Hepatocyte (in vitro differentiated cells): ENCODE results near the gene CLTB. TPM values are rescaled to one million over a fixed set of nuclear protein-coding genes. Genes with fewer than 3 reads are reported as not detected.

ENCODE experiments used
- DNase-seq: peaks from one replicate; pipeline ENCODE4 v3.0.0-alpha.2; 2016; ENCODE audit warnings: low spot score
- H2AFZ ChIP-seq: fragments of 200-600 bp; sonication (generic); 2 replicates; pipeline ENCODE4 v1.6.0; 2016; ENCODE audit warnings: antibody characterized with exemption, mild to moderate bottlenecking
- H3K27ac ChIP-seq: fragments of 200-600 bp; sonication (generic); 2 replicates; pipeline ENCODE4 v1.5.1; 2016; ENCODE audit warnings: mild to moderate bottlenecking
- H3K27me3 ChIP-seq: fragments of 200-600 bp; sonication (generic); 2 replicates; pipeline ENCODE4 v1.6.1; 2016
- H3K36me3 ChIP-seq: fragments of 200-600 bp; sonication (generic); replicated peaks from 2 replicates; pipeline ENCODE4 v1.5.1; 2016; ENCODE audit warnings: low read depth; ENCODE audit not compliant: insufficient read depth
- H3K4me1 ChIP-seq: fragments of 200-600 bp; sonication (generic); 2 replicates; pipeline ENCODE4 v1.5.1; 2016; ENCODE audit warnings: mild to moderate bottlenecking, moderate library complexity; ENCODE audit not compliant: insufficient read depth
- H3K4me2 ChIP-seq: fragments of 200-600 bp; sonication (generic); 2 replicates; pipeline ENCODE4 v1.6.0; 2016
- H3K4me3 ChIP-seq: fragments of 200-600 bp; sonication (generic); 2 replicates; pipeline ENCODE4 v1.5.1; 2016; ENCODE audit warnings: mild to moderate bottlenecking
- H3K79me2 ChIP-seq: fragments of 200-600 bp; sonication (generic); 2 replicates; pipeline ENCODE4 v1.6.0; 2017; ENCODE audit warnings: mild to moderate bottlenecking
- H3K9me2 ChIP-seq: fragments of 200-600 bp; sonication (generic); replicated peaks from 2 replicates; pipeline ENCODE4 v1.6.0; 2017; ENCODE audit warnings: mild to moderate bottlenecking; ENCODE audit not compliant: insufficient read depth
- H3K9me3 ChIP-seq: fragments of 200-600 bp; sonication (generic); 2 replicates; pipeline ENCODE4 v1.5.1; 2016; ENCODE audit warnings: low read depth, mild to moderate bottlenecking
- H4K20me1 ChIP-seq: fragments of 200-600 bp; sonication (generic); 2 replicates; pipeline ENCODE4 v1.6.0; 2016; ENCODE audit warnings: mild to moderate bottlenecking; ENCODE audit not compliant: insufficient read depth, poor library complexity, severe bottlenecking
- CTCF ChIP-seq: fragments of 200-600 bp; sonication (generic); IDR thresholded peaks from 2 replicates; pipeline ENCODE4 v1.5.1; 2016; ENCODE audit warnings: antibody characterized with exemption, mild to moderate bottlenecking; ENCODE audit not compliant: poor library complexity
- EZH2 ChIP-seq: fragments of 200-600 bp; sonication (generic); IDR thresholded peaks from 2 replicates; pipeline ENCODE4 v1.6.1; 2016; ENCODE audit warnings: antibody characterized with exemption, mild to moderate bottlenecking, borderline replicate concordance
- EZH2phosphoT487 ChIP-seq: fragments of 200-600 bp; sonication (generic); IDR thresholded peaks from one replicate; pipeline ENCODE4 v1.6.1; 2018; ENCODE audit warnings: antibody characterized with exemption, mild to moderate bottlenecking, low read depth, moderate library complexity; ENCODE audit not compliant: unreplicated experiment, severe bottlenecking
- WGBS: methylation state at CpG from one replicate; pipeline ENCODE4 v1.1.6; 2016; ENCODE audit warnings: low lambda C conversion rate; ENCODE audit errors: missing lambda C conversion rate; 5-methylcytosine and 5-hydroxymethylcytosine counted together
- polyA plus RNA-seq: library from polyadenylated mRNA; unstranded; fragments of >200 nt; fragmentation: Nextera tagmentation; extraction: Ambion mirVana; gene quantifications from 2 replicates; pipeline ENCODE4 v1.2.1, GENCODE V29; 2016
- total RNA-seq: library from RNA; depleted of rRNA; stranded (reverse); fragments of >200 nt; gene quantifications from 2 replicates; pipeline ENCODE4 v1.2.3, GENCODE V29; 2014

CLTB gene
- total and polyA plus RNA-seq, 2 experiments from 2014 or later = 131 to 284 TPM

- Histone ChIP-seq H3K27me3 (no peaks in the 10 kb centered on the region), H3K79me2 (peaks cover 26% of the 10 kb centered on the region), H3K9me3 (no peaks in the 10 kb centered on the region), H3K4me1 (peaks cover 11% of the 10 kb centered on the region), H3K27ac (no peak overlapping the region), H2AFZ (no peak overlapping the region), H3K4me2 (no peak overlapping the region), H4K20me1 (no peaks in the 10 kb centered on the region), H3K9me2 (no peaks in the 10 kb centered on the region), H3K4me3 (no peak overlapping the region), H3K36me3 (no peaks in the 10 kb centered on the region)
- WGBS = 95% methylated on average over 9 of the region's 9 CpGs
- no peak for TF ChIP-seq CTCF
- TF ChIP-seq EZH2 = no peak
- no peak for TF ChIP-seq EZH2phosphoT487
- no peak for DNase-seq
Measured at GRCh38 chr5:176383961-176384360, 32.4 kb downstream of the CLTB start.

DNA sequence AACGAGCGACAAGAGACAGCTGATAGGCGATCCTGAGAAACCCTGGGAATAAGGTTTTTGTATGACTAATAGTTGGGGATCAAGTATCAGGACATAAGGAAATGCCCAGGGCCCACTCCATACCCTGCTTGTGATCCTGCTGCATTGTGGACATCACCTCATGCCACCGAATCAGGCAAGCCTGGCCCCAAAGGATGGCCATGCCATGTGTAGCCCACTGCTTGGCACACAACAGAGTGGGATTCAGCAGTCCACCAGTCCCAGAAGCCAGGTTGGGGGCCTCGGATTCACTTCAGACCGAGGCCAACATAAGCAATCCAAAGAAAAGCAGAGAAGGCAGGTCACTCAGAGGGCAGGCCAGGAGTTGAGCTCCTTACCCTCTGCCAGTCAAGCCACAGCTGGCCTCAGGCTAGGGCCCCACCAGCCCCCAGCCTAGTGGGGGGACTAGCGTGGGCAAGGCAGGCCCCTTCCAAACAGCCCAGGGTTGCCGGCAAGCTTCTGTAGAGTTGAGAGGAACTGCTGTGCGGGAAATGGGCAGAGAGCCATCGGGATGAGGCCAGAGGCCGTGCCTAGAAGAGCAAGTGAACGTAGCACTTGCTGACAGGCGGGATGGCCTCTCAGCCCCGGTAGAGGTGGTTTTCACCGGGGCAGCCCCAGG is 33.0 kb downstream of the CLTB start:
- WGBS = 85% methylated on average over 15 of the region's 15 CpGs
- Histone ChIP-seq H3K27ac (no peak overlapping the region), H3K4me2 (no peak overlapping the region), H3K9me2 (no peaks in the 10 kb centered on the region), H3K36me3 (no peaks in the 10 kb centered on the region), H3K27me3 (no peaks in the 10 kb centered on the region), H3K4me3 (no peak overlapping the region), H3K9me3 (no peaks in the 10 kb centered on the region), H3K79me2 (peaks cover 26% of the 10 kb centered on the region), H2AFZ (no peak overlapping the region), H4K20me1 (no peaks in the 10 kb centered on the region), H3K4me1 (peaks cover 11% of the 10 kb centered on the region)
- TF ChIP-seq CTCF (no peak), EZH2phosphoT487 (no peak), EZH2 (no peak)
- DNase-seq = no peak

DNA sequence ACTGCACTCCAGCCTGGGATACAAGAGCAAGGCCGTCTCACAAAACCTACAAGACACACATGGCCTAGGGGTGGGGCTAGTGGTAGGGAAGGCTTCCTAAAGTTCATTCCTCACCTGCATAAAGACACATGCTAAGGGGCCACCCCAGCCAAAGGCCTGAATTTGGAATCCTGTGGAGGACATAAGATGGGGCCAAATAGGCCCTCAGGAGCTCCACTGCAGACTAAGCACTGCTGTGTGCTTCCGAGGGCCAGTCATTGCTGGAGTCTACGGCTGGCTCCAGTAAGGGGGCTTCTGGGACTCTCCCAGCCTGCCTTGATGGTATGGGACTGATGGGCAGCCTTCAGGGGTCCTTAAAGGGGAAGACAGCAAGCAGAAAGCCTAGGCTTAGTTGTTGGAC is 33.6 kb downstream of the CLTB start:
- Histone ChIP-seq H3K27me3 (no peaks in the 10 kb centered on the region), H3K36me3 (no peaks in the 10 kb centered on the region), H4K20me1 (no peaks in the 10 kb centered on the region), H3K9me2 (no peaks in the 10 kb centered on the region), H3K4me3 (no peak overlapping the region), H3K4me2 (no peak overlapping the region), H3K27ac (no peak overlapping the region), H3K9me3 (no peaks in the 10 kb centered on the region), H2AFZ (no peak overlapping the region), H3K79me2 (peaks cover 20% of the 10 kb centered on the region), H3K4me1 (peaks cover 9% of the 10 kb centered on the region)
- WGBS = 59% methylated on average over 3 of the region's 3 CpGs
- TF ChIP-seq EZH2phosphoT487 = no peak
- DNase-seq = no peak

GRCh38 chr5:176381979-176382378 is 34.4 kb downstream of the CLTB start:
- no peak overlapping the region for H2AFZ ChIP-seq
- H3K9me3 ChIP-seq = no peaks in the 10 kb centered on the region
- H3K4me1 ChIP-seq = peaks cover 2% of the 10 kb centered on the region
- H4K20me1 ChIP-seq = no peaks in the 10 kb centered on the region
- H3K79me2 ChIP-seq = peaks cover 13% of the 10 kb centered on the region
- no peaks in the 10 kb centered on the region for H3K36me3 ChIP-seq
- no peak for DNase-seq
- no peak overlapping the region for H3K27ac ChIP-seq
- no peak overlapping the region for H3K4me3 ChIP-seq
- H3K9me2 ChIP-seq = no peaks in the 10 kb centered on the region
- H3K4me2 ChIP-seq = no peak overlapping the region
- 94% methylated on average over 3 of the region's 3 CpGs for WGBS
- TF ChIP-seq CTCF (no peak), EZH2phosphoT487 (no peak), EZH2 (no peak)
- H3K27me3 ChIP-seq = no peaks in the 10 kb centered on the region
